Glutamatergic neuron (in vitro differentiated cells): ENCODE data around the gene ST6GALNAC3. TPM values are rescaled to one million over a fixed set of nuclear protein-coding genes. Genes with fewer than 3 reads are reported as not detected.

Source experiments
- DNase-seq: peaks from one replicate; pipeline ENCODE4 v3.0.0; 2022
- H3K27ac Mint-ChIP-seq: one replicate; pipeline ENCODE4 v1.8.0; 2020; ENCODE audit warnings: mild to moderate bottlenecking, mixed read lengths, inconsistent platforms; ENCODE audit not compliant: unreplicated experiment
- H3K27me3 Mint-ChIP-seq: one replicate; pipeline ENCODE4 v1.8.0; 2020; ENCODE audit warnings: mild to moderate bottlenecking, moderate library complexity, mixed read lengths, inconsistent platforms; ENCODE audit not compliant: unreplicated experiment
- H3K36me3 Mint-ChIP-seq: one replicate; pipeline ENCODE4 v1.8.0; 2020; ENCODE audit warnings: mild to moderate bottlenecking, mixed read lengths, inconsistent platforms; ENCODE audit not compliant: unreplicated experiment
- H3K4me1 Mint-ChIP-seq: one replicate; pipeline ENCODE4 v1.8.0; 2020; ENCODE audit warnings: mild to moderate bottlenecking, low read depth, mixed read lengths, inconsistent platforms; ENCODE audit not compliant: unreplicated experiment
- H3K4me3 Mint-ChIP-seq: one replicate; pipeline ENCODE4 v1.8.0; 2020; ENCODE audit warnings: mild to moderate bottlenecking, mixed read lengths, inconsistent platforms; ENCODE audit not compliant: unreplicated experiment
- H3K9me3 Mint-ChIP-seq: one replicate; pipeline ENCODE4 v1.8.0; 2020; ENCODE audit warnings: mild to moderate bottlenecking, moderate library complexity, mixed read lengths, inconsistent platforms; ENCODE audit not compliant: unreplicated experiment
- CTCF ChIP-seq: fragments of 200-600 bp; sonication (generic); IDR thresholded peaks from one replicate; pipeline ENCODE4 v1.5.0; 2021; ENCODE audit not compliant: partially characterized antibody, unreplicated experiment
- total RNA-seq: library from RNA; stranded (reverse); fragmentation: NEBNext Ultra II Directional; extraction: Animal tissue kit (Norgen Biotek cat#: 25700); gene quantifications from one replicate; pipeline ENCODE4 v1.2.1, GENCODE V29; 2021; ENCODE audit not compliant: unreplicated experiment

Gene ST6GALNAC3
- total RNA-seq, 1 donor from 2014 or later: 6.5 TPM

DNA sequence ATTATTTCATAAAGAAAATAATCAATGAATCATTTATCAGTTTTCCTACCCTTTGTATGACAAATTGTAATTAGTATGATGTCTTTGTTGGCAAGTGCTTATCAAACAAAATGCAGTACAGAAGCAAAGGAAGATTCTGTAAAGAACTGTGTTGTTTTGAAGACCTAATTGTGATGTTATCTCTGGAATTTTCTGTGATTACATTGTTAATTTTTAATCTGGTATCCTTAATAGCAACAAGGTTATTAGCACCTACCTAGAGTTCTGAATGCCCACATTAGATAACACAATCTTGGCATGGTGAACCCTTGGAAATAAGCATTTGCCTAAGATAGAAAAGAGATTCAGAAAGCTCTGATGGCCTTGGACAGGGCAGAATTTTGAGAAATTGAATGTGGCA, 518.6 kb downstream of the ST6GALNAC3 start:
- no peak overlapping the region for H3K4me3 Mint-ChIP-seq

DNA sequence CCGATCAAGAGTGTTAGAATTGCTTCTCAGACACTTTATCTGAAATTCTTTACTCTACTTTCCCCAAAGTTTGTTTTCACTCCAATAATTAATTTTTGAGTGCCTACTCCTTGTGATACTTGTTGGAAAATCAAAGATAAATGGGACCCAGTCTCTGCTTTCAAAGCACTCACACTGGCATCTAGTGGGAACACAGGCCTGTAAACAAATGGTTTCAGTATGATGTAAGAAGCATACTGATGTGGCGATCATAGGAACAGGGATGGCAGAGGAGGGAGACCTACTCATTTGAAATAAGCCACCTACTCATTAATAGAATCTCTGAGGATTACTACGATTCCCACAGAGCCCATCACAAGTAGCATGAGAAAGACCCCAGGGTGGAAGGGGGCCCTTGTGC, 519.1 kb downstream of the ST6GALNAC3 start:
- no peak for DNase-seq
- Mint-ChIP-seq H3K4me1 (no peaks in the 10 kb centered on the region), H3K36me3 (peaks cover 18% of the 10 kb centered on the region), H3K9me3 (no peaks in the 10 kb centered on the region), H3K27ac (no peak overlapping the region), H3K27me3 (peaks cover 2% of the 10 kb centered on the region), H3K4me3 (no peak overlapping the region)
- TF ChIP-seq CTCF: no peak

More for the DNA sequence above, 518.6 kb downstream of the ST6GALNAC3 start:
- Mint-ChIP-seq H3K27ac (no peak overlapping the region), H3K4me1 (no peaks in the 10 kb centered on the region), H3K9me3 (no peaks in the 10 kb centered on the region), H3K36me3 (peaks cover 13% of the 10 kb centered on the region), H3K27me3 (peaks cover 2% of the 10 kb centered on the region)
- no peak for TF ChIP-seq CTCF
- DNase-seq: no peak

DNA sequence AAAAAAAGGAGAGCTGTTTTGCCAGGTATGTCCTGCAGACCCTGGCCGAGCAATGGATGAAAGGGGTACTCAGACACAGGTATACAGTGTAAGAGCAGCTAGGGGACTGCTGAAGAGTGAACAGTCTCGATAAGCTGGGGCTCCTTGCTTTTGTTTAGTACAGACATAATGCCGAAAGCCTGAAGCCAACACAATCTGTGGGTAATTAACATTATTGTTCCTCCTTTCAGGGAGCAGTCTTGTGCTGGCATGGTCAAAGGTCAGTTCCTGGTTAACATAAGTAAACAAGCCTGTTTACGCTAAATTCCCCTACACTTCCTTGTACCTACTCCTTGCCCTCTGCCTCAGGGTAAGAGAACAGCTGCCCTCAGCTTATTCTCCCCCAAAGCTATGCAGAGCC, 520.5 kb downstream of the ST6GALNAC3 start:
- DNase-seq: no peak
- Mint-ChIP-seq H3K36me3 (peaks cover 18% of the 10 kb centered on the region), H3K4me1 (no peaks in the 10 kb centered on the region), H3K4me3 (no peak overlapping the region), H3K27me3 (peaks cover 2% of the 10 kb centered on the region), H3K9me3 (no peaks in the 10 kb centered on the region), H3K27ac (no peak overlapping the region)
- TF ChIP-seq CTCF: no peak

DNA sequence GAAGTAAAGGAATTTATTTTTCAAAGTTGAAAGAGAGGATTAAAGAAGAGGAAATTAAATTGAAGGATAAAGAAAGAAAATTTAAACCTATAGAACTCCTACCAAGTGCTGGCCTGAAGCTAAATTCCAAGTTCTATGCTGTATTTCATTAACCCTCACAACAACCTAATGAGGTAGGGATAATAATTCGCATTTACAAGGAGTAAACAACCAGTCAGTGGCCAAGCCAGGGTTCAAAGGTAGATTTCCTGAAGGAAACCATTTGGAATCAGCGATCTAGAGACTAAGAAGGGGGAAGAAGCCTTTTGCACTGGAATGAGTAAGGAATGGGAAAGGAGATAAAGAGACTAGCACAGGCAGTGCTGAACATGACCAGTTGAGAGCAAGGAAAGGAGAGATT, 526.9 kb downstream of the ST6GALNAC3 start:
- Mint-ChIP-seq H3K9me3 (no peaks in the 10 kb centered on the region), H3K4me1 (no peaks in the 10 kb centered on the region), H3K4me3 (no peak overlapping the region), H3K27me3 (peaks cover 2% of the 10 kb centered on the region), H3K36me3 (peaks cover 7% of the 10 kb centered on the region), H3K27ac (no peak overlapping the region)
- DNase-seq: no peak
- no peak for TF ChIP-seq CTCF

DNA sequence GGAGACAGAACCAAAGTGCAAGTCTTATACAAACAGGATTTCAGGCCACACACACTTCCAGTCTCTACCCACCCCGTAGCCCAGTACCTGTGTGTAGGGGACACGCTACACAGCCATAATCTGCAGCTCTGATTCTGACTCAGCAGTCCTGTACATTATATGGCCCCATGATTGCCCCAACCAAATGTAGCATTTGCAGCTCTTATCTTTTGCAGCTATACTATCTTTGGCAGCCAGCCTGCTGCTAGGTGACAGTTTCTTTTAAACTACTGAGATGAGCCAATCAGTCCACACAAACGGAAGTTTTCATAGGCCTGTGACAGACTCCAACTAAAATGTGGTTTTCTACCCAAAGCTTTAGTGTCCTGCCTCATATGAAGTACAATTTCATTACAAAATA, 533.2 kb downstream of the ST6GALNAC3 start:
- Mint-ChIP-seq H3K27ac (no peak overlapping the region), H3K4me1 (no peaks in the 10 kb centered on the region), H3K27me3 (no peaks in the 10 kb centered on the region), H3K4me3 (no peak overlapping the region), H3K9me3 (no peaks in the 10 kb centered on the region), H3K36me3 (no peaks in the 10 kb centered on the region)
- no peak for DNase-seq
- no peak for TF ChIP-seq CTCF
